ENCODE data around the gene COL15A1. TPM values are rescaled to one million over a fixed set of nuclear protein-coding genes. Genes with fewer than 3 reads are reported as not detected.

COL15A1 gene
- total and polyA plus RNA-seq, 4 experiments from 2014 or later: not detected

GRCh38 chr9:98915599-98915998 lies 28.1 kb upstream of the COL15A1 start:
- Histone ChIP-seq H3K36me3 (ENCODE audit: insufficient read depth, low read length) (no peaks in the 10 kb centered on the region), H3K4me3 (ENCODE audit: low read length in 2 of 2) (no peak overlapping the region), H3K27me3 (ENCODE audit: insufficient read depth, low read length) (no peaks in the 10 kb centered on the region), H3K9me3 (ENCODE audit: control insufficient read depth in 1 of 2, low read length in 2 of 2) (no peaks in the 10 kb centered on the region), H3K4me1 (ENCODE audit: insufficient read depth, low read length) (no peaks in the 10 kb centered on the region), H3K27ac (ENCODE audit: low read depth, low read length) (no peak overlapping the region)
- no peak overlapping the region for H3K27ac Mint-ChIP-seq
- ChIA-PET POLR2A (ENCODE audit: partially characterized antibody) (no interaction called here), CTCF (ENCODE audit: partially characterized antibody) (interaction anchor here (1.1 to 1.4 kb wide), 2 partner anchors 10 to 21 kb away, joined by 3 to 4 read pairs; no protein-coding TSS in a partner anchor)
- H3K36me3 Mint-ChIP-seq: no peaks in the 10 kb centered on the region
- peaks cover 1 to 14% of the 10 kb centered on the region in 2 donors for H3K27me3 Mint-ChIP-seq
- no peak for DNase-seq
- intact Hi-C loops (cut with micrococcal nuclease): no loop called here
- H3K9me3 Mint-ChIP-seq: no peaks in the 10 kb centered on the region
- no peaks in the 10 kb centered on the region for H3K4me1 Mint-ChIP-seq
- no peak overlapping the region for H3K4me3 Mint-ChIP-seq

GRCh38 chr9:98916660-98917059 lies 27.0 kb upstream of the COL15A1 start:
- no peak for DNase-seq

GRCh38 chr9:98917746-98918487 lies 25.8 kb upstream of the COL15A1 start:
- intact Hi-C loops (cut with micrococcal nuclease): no loop called here
- ChIA-PET CTCF (ENCODE audit: partially characterized antibody) (no interaction called here), POLR2A (ENCODE audit: partially characterized antibody) (no interaction called here)
- Histone ChIP-seq H3K4me3 (ENCODE audit: low read length in 2 of 2) (no peak overlapping the region), H3K9me3 (ENCODE audit: control insufficient read depth in 1 of 2, low read length in 2 of 2) (no peaks in the 10 kb centered on the region), H3K27me3 (ENCODE audit: insufficient read depth, low read length) (no peaks in the 10 kb centered on the region), H3K4me1 (ENCODE audit: insufficient read depth, low read length) (no peaks in the 10 kb centered on the region), H3K27ac (ENCODE audit: low read depth, low read length) (no peak overlapping the region), H3K36me3 (ENCODE audit: insufficient read depth, low read length) (no peaks in the 10 kb centered on the region)
- Mint-ChIP-seq H3K9me3 (no peaks in the 10 kb centered on the region), H3K27me3 (peaks cover 1 to 12% of the 10 kb centered on the region in 2 donors), H3K4me1 (no peaks in the 10 kb centered on the region), H3K36me3 (no peaks in the 10 kb centered on the region), H3K4me3 (no peak overlapping the region), H3K27ac (no peak overlapping the region)
- DNase-seq: no peak

More at GRCh38 chr9:98916660-98917059, 27.0 kb upstream of the COL15A1 start:
- H3K27ac ChIP-seq (ENCODE audit: low read depth, low read length): no peak overlapping the region
- no peaks in the 10 kb centered on the region for H3K27me3 ChIP-seq (ENCODE audit: insufficient read depth, low read length)
- no peak overlapping the region for H3K27ac Mint-ChIP-seq
- no peaks in the 10 kb centered on the region for H3K36me3 Mint-ChIP-seq
- H3K27me3 Mint-ChIP-seq: peaks cover 1 to 12% of the 10 kb centered on the region in 2 donors
- no peaks in the 10 kb centered on the region for H3K4me1 Mint-ChIP-seq
- no peaks in the 10 kb centered on the region for H3K4me1 ChIP-seq (ENCODE audit: insufficient read depth, low read length)
- ChIA-PET CTCF (ENCODE audit: partially characterized antibody) (interaction anchor here (1.1 to 1.4 kb wide), 2 partner anchors 11 to 20 kb away, joined by 3 to 4 read pairs; no protein-coding TSS in a partner anchor), POLR2A (ENCODE audit: partially characterized antibody) (interaction anchor here (0.7 kb wide), 1 partner anchor 100 kb away, joined by 3 read pairs; no protein-coding TSS in a partner anchor)
- no peaks in the 10 kb centered on the region for H3K36me3 ChIP-seq (ENCODE audit: insufficient read depth, low read length)
- no peak overlapping the region for H3K4me3 ChIP-seq (ENCODE audit: low read length in 2 of 2)
- intact Hi-C loops (cut with micrococcal nuclease): no loop called here
- no peaks in the 10 kb centered on the region for H3K9me3 Mint-ChIP-seq
- no peaks in the 10 kb centered on the region for H3K9me3 ChIP-seq (ENCODE audit: control insufficient read depth in 1 of 2, low read length in 2 of 2)
- H3K4me3 Mint-ChIP-seq: no peak overlapping the region

- DNase-seq: no peak
- Histone ChIP-seq H3K27ac (ENCODE audit: low read depth, low read length) (no peak overlapping the region), H3K27me3 (ENCODE audit: insufficient read depth, low read length) (no peaks in the 10 kb centered on the region), H3K36me3 (ENCODE audit: insufficient read depth, low read length) (no peaks in the 10 kb centered on the region), H3K4me1 (ENCODE audit: insufficient read depth, low read length) (no peaks in the 10 kb centered on the region), H3K9me3 (ENCODE audit: control insufficient read depth in 1 of 2, low read length in 2 of 2) (no peaks in the 10 kb centered on the region), H3K4me3 (ENCODE audit: low read length in 2 of 2) (no peak overlapping the region)
- H3K27me3 Mint-ChIP-seq: peaks cover 0 to 13% of the 10 kb centered on the region in 2 donors
- H3K9me3 Mint-ChIP-seq: no peaks in the 10 kb centered on the region
- ChIA-PET CTCF (ENCODE audit: partially characterized antibody) (no interaction called here), POLR2A (ENCODE audit: partially characterized antibody) (no interaction called here)
- no peaks in the 10 kb centered on the region for H3K36me3 Mint-ChIP-seq
- intact Hi-C loops (cut with micrococcal nuclease): no loop called here
- no peak overlapping the region for H3K27ac Mint-ChIP-seq
- no peaks in the 10 kb centered on the region for H3K4me1 Mint-ChIP-seq
- H3K4me3 Mint-ChIP-seq: no peak overlapping the region
Observed at GRCh38 chr9:98921732-98922131, 22.0 kb upstream of the COL15A1 start.

- H3K4me3 ChIP-seq (ENCODE audit: low read length in 2 of 2): no peak overlapping the region
- POLR2A ChIA-PET (ENCODE audit: partially characterized antibody): no interaction called here
- Mint-ChIP-seq H3K4me3 (no peak overlapping the region), H3K9me3 (no peaks in the 10 kb centered on the region), H3K4me1 (no peaks in the 10 kb centered on the region), H3K27me3 (peaks cover 0 to 16% of the 10 kb centered on the region in 2 donors), H3K27ac (no peak overlapping the region), H3K36me3 (no peaks in the 10 kb centered on the region)
- intact Hi-C loops (cut with micrococcal nuclease): no loop called here
- no peaks in the 10 kb centered on the region for H3K9me3 ChIP-seq (ENCODE audit: control insufficient read depth in 1 of 2, low read length in 2 of 2)
- H3K27me3 ChIP-seq (ENCODE audit: insufficient read depth, low read length): no peaks in the 10 kb centered on the region
- H3K4me1 ChIP-seq (ENCODE audit: insufficient read depth, low read length): no peaks in the 10 kb centered on the region
- H3K36me3 ChIP-seq (ENCODE audit: insufficient read depth, low read length): no peaks in the 10 kb centered on the region
- no peak overlapping the region for H3K27ac ChIP-seq (ENCODE audit: low read depth, low read length)
- CTCF ChIA-PET (ENCODE audit: partially characterized antibody): no interaction called here
- DNase-seq: no peak
Observed at GRCh38 chr9:98922721-98923435, 20.8 kb upstream of the COL15A1 start.

- no peak overlapping the region for H3K4me3 ChIP-seq (ENCODE audit: low read length in 2 of 2)
- H3K36me3 Mint-ChIP-seq: no peaks in the 10 kb centered on the region
- peaks cover 0 to 18% of the 10 kb centered on the region in 2 donors for H3K27me3 Mint-ChIP-seq
- ChIA-PET CTCF (ENCODE audit: partially characterized antibody) (no interaction called here), POLR2A (ENCODE audit: partially characterized antibody) (no interaction called here)
- no peak overlapping the region for H3K27ac ChIP-seq (ENCODE audit: low read depth, low read length)
- no peaks in the 10 kb centered on the region for H3K9me3 ChIP-seq (ENCODE audit: control insufficient read depth in 1 of 2, low read length in 2 of 2)
- no peak overlapping the region for H3K4me3 Mint-ChIP-seq
- intact Hi-C loops (cut with micrococcal nuclease): no loop called here
- no peaks in the 10 kb centered on the region for H3K9me3 Mint-ChIP-seq
- no peaks in the 10 kb centered on the region for H3K4me1 Mint-ChIP-seq
- H3K27ac Mint-ChIP-seq: no peak overlapping the region
- H3K27me3 ChIP-seq (ENCODE audit: insufficient read depth, low read length): no peaks in the 10 kb centered on the region
- no peak for DNase-seq
- no peaks in the 10 kb centered on the region for H3K36me3 ChIP-seq (ENCODE audit: insufficient read depth, low read length)
- H3K4me1 ChIP-seq (ENCODE audit: insufficient read depth, low read length): no peaks in the 10 kb centered on the region
Observed at GRCh38 chr9:98923451-98924123, 20.1 kb upstream of the COL15A1 start.

Measured in CD4-positive, alpha-beta memory T cell (primary cell).